Cardiac muscle cell (in vitro differentiated cells and primary cell): ENCODE data around the gene CUL1. TPM values are rescaled to one million over a fixed set of nuclear protein-coding genes. Genes with fewer than 3 reads are reported as not detected.

Experiments
- DNase-seq, 2 donors: peaks; one replicate each; pipeline versions ENCODE4 v3.0.0 to v3.0.0-alpha.2; 2010 to 2017; ENCODE audit warnings: low read depth in 1 of 2, low spot score in 1 of 2
- H3K27ac ChIP-seq: fragments of 200-600 bp; sonication (generic); 2 replicates; pipeline ENCODE4 v1.5.1; 2016
- H3K27me3 ChIP-seq: fragments of 200-600 bp; sonication (generic); 2 replicates; pipeline ENCODE4 v1.6.0; 2016; ENCODE audit warnings: control low read depth
- H3K36me3 ChIP-seq: fragments of 200-600 bp; sonication (generic); 2 replicates; pipeline ENCODE4 v1.5.1; 2016; ENCODE audit warnings: control low read depth
- H3K4me1 ChIP-seq: fragments of 200-600 bp; sonication (generic); 2 replicates; pipeline ENCODE4 v1.8.1; 2017; ENCODE audit warnings: low read depth, mild to moderate bottlenecking, mixed run types
- H3K4me3 ChIP-seq: fragments of 200-600 bp; sonication (generic); 2 replicates; pipeline ENCODE4 v1.5.1; 2016; ENCODE audit warnings: mild to moderate bottlenecking
- H3K9me3 ChIP-seq: fragments of 200-600 bp; sonication (generic); 2 replicates; pipeline ENCODE4 v1.5.1; 2017; ENCODE audit warnings: low read depth, mild to moderate bottlenecking, control low read depth
- CTCF ChIP-seq: IDR thresholded peaks from 2 replicates; pipeline ENCODE4 v1.5.1; 2012; ENCODE audit warnings: low read depth, mild to moderate bottlenecking, low read length
- polyA plus RNA-seq: library from polyadenylated mRNA; unstranded; fragments of >200 nt; fragmentation: Nextera tagmentation; extraction: Ambion mirVana; gene quantifications from 2 replicates; pipeline ENCODE4 v1.2.1, GENCODE V29; 2016
- total RNA-seq: library from RNA; depleted of rRNA; stranded (reverse); fragments of >200 nt; gene quantifications from 2 replicates; pipeline ENCODE4 v1.2.3, GENCODE V29; 2016

CUL1 gene
- total and polyA plus RNA-seq, 2 experiments from 2014 or later = 58.8 to 71.6 TPM

GRCh38 chr7:148774471-148774870 is 75.8 kb downstream of the CUL1 start:
- Histone ChIP-seq H3K27ac (peak overlapping the region; percentile 38), H3K27me3 (no peaks in the 10 kb centered on the region), H3K4me3 (no peak overlapping the region), H3K9me3 (no peaks in the 10 kb centered on the region), H3K36me3 (peaks cover 49% of the 10 kb centered on the region), H3K4me1 (no peaks in the 10 kb centered on the region)
- no peak for DNase-seq
- no peak for TF ChIP-seq CTCF

GRCh38 chr7:148782757-148783456 is 84.2 kb downstream of the CUL1 start:
- peaks cover 4% of the 10 kb centered on the region for H3K4me1 ChIP-seq
- no peaks in the 10 kb centered on the region for H3K27me3 ChIP-seq
- no peak overlapping the region for H3K27ac ChIP-seq
- peaks cover 37% of the 10 kb centered on the region for H3K36me3 ChIP-seq
- no peak overlapping the region for H3K4me3 ChIP-seq
- DNase-seq = no peak
- no peaks in the 10 kb centered on the region for H3K9me3 ChIP-seq
- TF ChIP-seq CTCF = no peak

GRCh38 chr7:148783801-148784527 is 85.3 kb downstream of the CUL1 start:
- peaks cover 44% of the 10 kb centered on the region for H3K36me3 ChIP-seq

GRCh38 chr7:148787571-148788295 is 89.0 kb downstream of the CUL1 start:
- H3K27ac ChIP-seq = peak overlapping the region; percentile 63
- H3K36me3 ChIP-seq = peaks cover 71% of the 10 kb centered on the region
- peaks cover 7% of the 10 kb centered on the region for H3K4me1 ChIP-seq
- no peak overlapping the region for H3K4me3 ChIP-seq
- H3K9me3 ChIP-seq = no peaks in the 10 kb centered on the region
- peak in 1 of 2 donors; percentile 49 for DNase-seq
- no peak for TF ChIP-seq CTCF
- no peaks in the 10 kb centered on the region for H3K27me3 ChIP-seq

More at GRCh38 chr7:148783801-148784527, 85.3 kb downstream of the CUL1 start:
- Histone ChIP-seq H3K4me1 (peaks cover 7% of the 10 kb centered on the region), H3K4me3 (no peak overlapping the region), H3K27me3 (no peaks in the 10 kb centered on the region), H3K9me3 (no peaks in the 10 kb centered on the region), H3K27ac (no peak overlapping the region)
- DNase-seq = no peak
- no peak for TF ChIP-seq CTCF

- H3K4me3 ChIP-seq = no peak overlapping the region
- no peaks in the 10 kb centered on the region for H3K9me3 ChIP-seq
- H3K27ac ChIP-seq = peak overlapping the region; percentile 32
- no peak for DNase-seq
- peaks cover 77% of the 10 kb centered on the region for H3K36me3 ChIP-seq
- no peak for TF ChIP-seq CTCF
- H3K27me3 ChIP-seq = no peaks in the 10 kb centered on the region
- peaks cover 7% of the 10 kb centered on the region for H3K4me1 ChIP-seq
These were observed 90.5 kb downstream of the CUL1 start for GRCh38 chr7:148789220-148789619.
